NT2/D1 (cell line): Measurements from ENCODE around the gene AGRP.

Experiments
- SUZ12 ChIP-seq: IDR thresholded peaks from 2 replicates; pipeline ENCODE4 v1.6.1; 2011; ENCODE audit not compliant: insufficient read length, insufficient read depth; ENCODE audit errors: extremely low read depth
- YY1 ChIP-seq: IDR thresholded peaks from 2 replicates; pipeline ENCODE4 v1.6.1; 2011; ENCODE audit not compliant: insufficient read length, insufficient read depth
- ZNF274 ChIP-seq: IDR thresholded peaks from 2 replicates; pipeline ENCODE4 v1.6.1; 2011; ENCODE audit warnings: mild to moderate bottlenecking, low read depth, low read length

DNA sequence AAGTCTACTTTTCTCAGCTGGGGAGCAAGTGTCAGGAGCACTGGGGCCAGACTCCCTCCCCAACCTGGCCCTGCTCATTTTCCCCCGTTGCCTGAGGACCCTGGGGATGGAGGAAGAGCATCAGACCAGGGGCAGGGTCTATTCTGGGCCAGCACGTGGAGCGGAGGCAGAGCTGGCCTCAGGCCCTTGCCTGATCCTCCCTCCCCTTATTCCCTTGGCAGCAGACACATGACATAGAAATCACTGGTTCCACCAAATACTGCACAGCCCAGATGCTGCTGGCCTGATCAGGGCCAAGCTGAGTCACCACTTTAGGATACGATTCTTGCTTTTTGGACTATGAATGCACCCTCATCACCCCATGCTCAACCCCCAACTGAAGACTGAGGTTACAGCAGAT, 15.8 kb upstream of the AGRP start:
- TF ChIP-seq YY1 (no peak), SUZ12 (no peak), ZNF274 (no peak)
